ENCODE results near the gene EXOC6. TPM values are rescaled to one million over a fixed set of nuclear protein-coding genes. Genes with fewer than 3 reads are reported as not detected.

Gene EXOC6
- total and polyA plus RNA-seq, 8 donors: 17.5 to 24.0 (median 19.8) TPM

- Histone ChIP-seq H3K27ac (no peak overlapping the region), H3K4me3 (no peak overlapping the region), H3K4me1 (peaks cover 0 to 4% of the 10 kb centered on the region in 2 donors), H3K27me3 (no peaks in the 10 kb centered on the region), H3K9me3 (no peaks in the 10 kb centered on the region), H3K36me3 (peaks cover 0 to 8% of the 10 kb centered on the region in 2 donors)
- peak; percentile 51 to 77 for TF ChIP-seq CTCF (IDR thresholded peaks at IDR 0.05)
- ATAC-seq (peak; percentile 50), DNase-seq (peak in 2 of 4 donors; percentile 53 to 58)
- intact Hi-C loops (cut with DNase I): no loop called here
Measured at GRCh38 chr10:92965314-92965713, 117.0 kb downstream of the EXOC6 start.

- peaks cover 0 to 8% of the 10 kb centered on the region in 2 donors for H3K36me3 ChIP-seq
- H3K9me3 ChIP-seq: no peaks in the 10 kb centered on the region
- no peak for DNase-seq
- no peak for TF ChIP-seq CTCF (IDR thresholded peaks at IDR 0.05)
- no peaks in the 10 kb centered on the region for H3K27me3 ChIP-seq
- H3K4me1 ChIP-seq: peaks cover 0 to 4% of the 10 kb centered on the region in 2 donors
- no peak for ATAC-seq
- intact Hi-C loops (cut with DNase I): no loop called here
- no peak overlapping the region for H3K4me3 ChIP-seq
- H3K27ac ChIP-seq: no peak overlapping the region
Measured at GRCh38 chr10:92967641-92968040, 119.3 kb downstream of the EXOC6 start.

- peaks cover 0 to 4% of the 10 kb centered on the region in 2 donors for H3K4me1 ChIP-seq
- intact Hi-C loops (cut with DNase I): no loop called here
- no peak overlapping the region for H3K4me3 ChIP-seq
- H3K27me3 ChIP-seq: no peaks in the 10 kb centered on the region
- DNase-seq: no peak
- no peak overlapping the region for H3K27ac ChIP-seq
- H3K36me3 ChIP-seq: peaks cover 0 to 10% of the 10 kb centered on the region in 2 donors
- H3K9me3 ChIP-seq: no peaks in the 10 kb centered on the region
- no peak for ATAC-seq
- no peak for TF ChIP-seq CTCF (IDR thresholded peaks at IDR 0.05)
Measured at GRCh38 chr10:92969151-92969550, 120.8 kb downstream of the EXOC6 start.

- Histone ChIP-seq H3K27ac (no peak overlapping the region), H3K4me3 (no peak overlapping the region), H3K27me3 (no peaks in the 10 kb centered on the region), H3K36me3 (peaks cover 0 to 13% of the 10 kb centered on the region in 2 donors), H3K4me1 (no peaks in the 10 kb centered on the region), H3K9me3 (no peaks in the 10 kb centered on the region)
- DNase-seq (no peak), ATAC-seq (no peak)
- TF ChIP-seq CTCF (IDR thresholded peaks at IDR 0.05): no peak
- intact Hi-C loops (cut with DNase I): no loop called here
Measured at GRCh38 chr10:92970301-92971070, 122.2 kb downstream of the EXOC6 start.

GRCh38 chr10:92972066-92972870 is 123.9 kb downstream of the EXOC6 start:
- peak overlapping the region; percentile 1 to 26 for H3K27ac ChIP-seq
- no peaks in the 10 kb centered on the region for H3K27me3 ChIP-seq
- intact Hi-C loops (cut with DNase I): no loop called here
- no peaks in the 10 kb centered on the region for H3K4me1 ChIP-seq
- no peak for TF ChIP-seq CTCF (IDR thresholded peaks at IDR 0.05)
- H3K9me3 ChIP-seq: no peaks in the 10 kb centered on the region
- ATAC-seq (peak; percentile 95), DNase-seq (peak in 1 of 4 donors; percentile 32)
- H3K4me3 ChIP-seq: no peak overlapping the region
- H3K36me3 ChIP-seq: peaks cover 0 to 13% of the 10 kb centered on the region in 2 donors

Measured in left lung (tissue), 10 donors.